ENCODE measurements around the gene OR2V1.

The OR2V1 gene

DNA sequence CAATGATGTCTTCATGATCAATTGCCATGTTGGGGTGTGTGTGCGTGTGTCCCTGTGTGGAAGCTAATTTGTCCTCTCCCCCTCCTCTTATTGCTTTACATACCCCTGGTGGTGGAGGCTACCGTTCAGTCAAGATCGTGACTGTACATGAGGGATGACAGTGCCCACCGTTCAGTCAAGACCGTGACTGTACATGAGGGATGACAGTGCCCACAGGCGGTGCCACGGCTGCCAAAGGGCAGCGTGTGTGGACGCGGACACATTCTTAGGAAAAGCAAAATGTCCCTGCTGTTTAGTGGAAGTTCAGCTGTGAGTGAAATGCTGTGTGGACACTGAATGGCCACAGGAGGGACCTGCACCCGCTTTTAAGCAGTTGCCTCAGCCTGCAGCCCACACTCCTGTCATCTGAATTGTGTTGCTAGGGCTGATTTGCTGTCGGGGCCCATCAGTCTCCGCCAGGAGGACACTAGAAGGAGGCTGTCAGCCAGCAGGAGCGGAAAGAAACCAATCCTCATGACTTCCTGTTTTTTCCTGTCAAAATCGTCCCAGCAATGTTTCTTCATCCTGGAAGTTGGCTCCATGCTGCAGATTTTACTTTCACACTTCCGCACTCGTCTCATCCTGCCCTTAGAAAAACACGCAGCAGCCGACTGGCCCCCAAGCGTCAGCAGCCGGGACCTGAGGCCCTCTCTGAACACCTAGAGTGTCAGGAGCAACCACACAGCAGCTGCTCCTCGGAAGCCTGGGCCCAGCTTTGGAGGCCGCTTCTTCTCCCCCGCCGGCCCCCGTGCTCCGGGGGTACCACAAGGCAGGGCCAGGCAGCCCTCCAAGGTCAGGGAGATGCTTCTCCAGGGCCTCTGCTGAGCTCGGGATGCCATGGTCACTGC is 9.1 kb downstream of the OR2V1 start:
- FAIRE-seq (no peak), DNase-seq (ENCODE audit: insufficient read length, low spot score) (no peak)
- TF ChIP-seq, protein P1, sequence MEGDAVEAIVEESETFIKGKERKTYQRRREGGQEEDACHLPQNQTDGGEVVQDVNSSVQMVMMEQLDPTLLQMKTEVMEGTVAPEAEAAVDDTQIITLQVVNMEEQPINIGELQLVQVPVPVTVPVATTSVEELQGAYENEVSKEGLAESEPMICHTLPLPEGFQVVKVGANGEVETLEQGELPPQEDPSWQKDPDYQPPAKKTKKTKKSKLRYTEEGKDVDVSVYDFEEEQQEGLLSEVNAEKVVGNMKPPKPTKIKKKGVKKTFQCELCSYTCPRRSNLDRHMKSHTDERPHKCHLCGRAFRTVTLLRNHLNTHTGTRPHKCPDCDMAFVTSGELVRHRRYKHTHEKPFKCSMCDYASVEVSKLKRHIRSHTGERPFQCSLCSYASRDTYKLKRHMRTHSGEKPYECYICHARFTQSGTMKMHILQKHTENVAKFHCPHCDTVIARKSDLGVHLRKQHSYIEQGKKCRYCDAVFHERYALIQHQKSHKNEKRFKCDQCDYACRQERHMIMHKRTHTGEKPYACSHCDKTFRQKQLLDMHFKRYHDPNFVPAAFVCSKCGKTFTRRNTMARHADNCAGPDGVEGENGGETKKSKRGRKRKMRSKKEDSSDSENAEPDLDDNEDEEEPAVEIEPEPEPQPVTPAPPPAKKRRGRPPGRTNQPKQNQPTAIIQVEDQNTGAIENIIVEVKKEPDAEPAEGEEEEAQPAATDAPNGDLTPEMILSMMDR (IDR thresholded peaks at IDR 0.05; ENCODE audit: insufficient read depth, missing control alignments) = no peak

DNA sequence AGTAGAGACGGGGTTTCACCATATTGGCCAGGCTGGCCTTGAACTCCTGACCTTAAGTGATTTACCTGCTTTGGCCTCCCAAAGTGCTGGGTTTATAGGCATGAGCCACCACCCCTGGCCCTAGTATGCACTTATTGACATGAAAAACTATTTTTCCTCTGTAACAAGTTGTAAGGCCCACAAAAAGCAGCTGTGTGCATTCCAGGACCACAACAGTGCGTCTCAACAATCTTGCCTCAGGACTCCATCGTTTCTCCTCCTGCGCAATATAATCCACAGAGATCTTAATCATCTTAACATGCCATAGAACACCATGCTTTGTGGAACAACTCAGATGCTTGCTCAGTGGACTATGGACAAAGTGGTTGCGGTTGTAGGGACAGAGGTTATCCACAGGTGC is 10.2 kb downstream of the OR2V1 start:
- DNase-seq (ENCODE audit: insufficient read length, low spot score) (no peak), FAIRE-seq (no peak)
- TF ChIP-seq, protein P1 (IDR thresholded peaks at IDR 0.05; ENCODE audit: insufficient read depth, missing control alignments) = no peak

DNA sequence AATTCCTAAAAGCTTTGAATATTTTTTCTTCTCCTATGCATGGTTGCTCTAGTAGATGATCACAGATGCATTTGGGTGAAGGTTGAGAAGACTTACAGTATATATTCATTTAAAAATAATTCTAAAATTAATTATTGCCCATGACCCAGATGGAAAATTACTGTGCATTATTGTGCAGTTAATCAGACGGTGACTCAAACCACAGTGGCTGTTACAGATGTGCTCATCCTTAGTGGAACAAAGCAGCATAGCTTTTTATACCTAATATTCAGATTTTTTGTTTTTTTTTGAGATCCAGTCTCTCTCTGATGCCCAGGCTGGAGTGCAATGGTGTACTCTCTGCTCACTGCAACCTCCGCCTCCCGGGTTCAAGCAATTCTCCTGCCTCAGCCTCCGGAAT is 10.7 kb downstream of the OR2V1 start:
- TF ChIP-seq, protein P1 (IDR thresholded peaks at IDR 0.05; ENCODE audit: insufficient read depth, missing control alignments) = no peak
- no peak for FAIRE-seq
- no peak for DNase-seq (ENCODE audit: insufficient read length, low spot score)

- FAIRE-seq = no peak
- DNase-seq (ENCODE audit: insufficient read length, low spot score) = no peak
- TF ChIP-seq, protein P1 (IDR thresholded peaks at IDR 0.05; ENCODE audit: insufficient read depth, missing control alignments) = no peak
These were observed 11.9 kb downstream of the OR2V1 start for GRCh38 chr5:181119105-181119504.

DNA sequence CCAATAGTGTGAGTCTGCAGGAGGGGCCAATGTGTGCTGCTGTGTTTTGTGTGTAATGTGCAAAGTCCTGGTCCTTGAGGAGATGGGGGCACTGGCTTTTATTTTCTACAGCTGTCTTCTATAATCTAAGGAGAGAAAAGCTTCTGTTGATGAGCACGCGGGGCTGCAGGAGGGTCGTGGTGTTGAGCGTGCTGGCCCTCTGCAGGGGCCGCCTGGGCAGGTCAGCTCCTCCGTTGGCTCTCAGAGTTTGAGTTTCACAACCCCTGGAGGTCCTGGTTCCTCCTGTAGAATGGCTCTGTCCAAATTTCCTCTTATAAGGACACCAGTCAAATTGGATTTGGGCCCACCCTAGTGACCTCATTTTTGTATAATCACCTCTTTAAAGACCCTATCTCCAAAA is 12.6 kb downstream of the OR2V1 start:
- no peak for FAIRE-seq
- DNase-seq (ENCODE audit: insufficient read length, low spot score) = no peak
- TF ChIP-seq, protein P1 (IDR thresholded peaks at IDR 0.05; ENCODE audit: insufficient read depth, missing control alignments) = no peak

- TF ChIP-seq, protein P1 (IDR thresholded peaks at IDR 0.05; ENCODE audit: insufficient read depth, missing control alignments) = no peak
- FAIRE-seq (no peak), DNase-seq (ENCODE audit: insufficient read length, low spot score) (no peak)
These were observed 15.9 kb downstream of the OR2V1 start for GRCh38 chr5:181114844-181115778.

Data from D721Med (cell line).